Karpas-422 (cell line): ENCODE data around the gene PCNT. TPM values are rescaled to one million over a fixed set of nuclear protein-coding genes. Genes with fewer than 3 reads are reported as not detected.
"Not testable (repeated sequence)": the region's sequence is repeated elsewhere in the genome, so short reads cannot be mapped to it uniquely, and the experiment has no call there.

ENCODE experiments used
- DNase-seq: peaks from one replicate; pipeline ENCODE4 v3.0.0-alpha.2; 2015
- H2AFZ ChIP-seq: fragments of 200-600 bp; sonication (generic); 2 replicates; pipeline ENCODE4 v1.6.1; 2014; ENCODE audit warnings: antibody characterized with exemption, low read length, mixed read lengths
- H3K27ac ChIP-seq: fragments of 200-600 bp; sonication (generic); 2 replicates; pipeline ENCODE4 v1.5.1; 2014; ENCODE audit warnings: mild to moderate bottlenecking, low read length, moderate library complexity
- H3K27me3 ChIP-seq: fragments of 200-600 bp; sonication (generic); 2 replicates; pipeline ENCODE4 v1.6.1; 2014; ENCODE audit warnings: low read length, mixed read lengths
- H3K36me3 ChIP-seq: fragments of 200-600 bp; sonication (generic); 2 replicates; pipeline ENCODE4 v1.6.1; 2014; ENCODE audit warnings: low read length, mixed read lengths; ENCODE audit not compliant: insufficient read depth
- H3K4me1 ChIP-seq: fragments of 200-600 bp; sonication (generic); 2 replicates; pipeline ENCODE4 v1.6.1; 2014; ENCODE audit warnings: mild to moderate bottlenecking, low read length, mixed read lengths
- H3K4me2 ChIP-seq: fragments of 200-600 bp; sonication (generic); 2 replicates; pipeline ENCODE4 v1.6.1; 2014; ENCODE audit warnings: low read length, low read depth, mild to moderate bottlenecking; ENCODE audit not compliant: poor library complexity, severe bottlenecking
- H3K4me3 ChIP-seq: fragments of 200-600 bp; sonication (generic); 2 replicates; pipeline ENCODE4 v1.5.1; 2014; ENCODE audit warnings: mild to moderate bottlenecking, antibody characterized with exemption, low read length, mixed read lengths
- H3K79me2 ChIP-seq: fragments of 200-600 bp; sonication (generic); 2 replicates; pipeline ENCODE4 v1.6.1; 2014; ENCODE audit warnings: mild to moderate bottlenecking, low read length, mixed read lengths
- H3K9ac ChIP-seq: fragments of 200-600 bp; sonication (generic); 2 replicates; pipeline ENCODE4 v1.6.0; 2014; ENCODE audit warnings: low read length
- H3K9me2 ChIP-seq: fragments of 200-600 bp; sonication (generic), shearing (Covaris generic); replicated peaks from 2 replicates; pipeline ENCODE4 v1.6.0; 2014; ENCODE audit warnings: mild to moderate bottlenecking, low read length, moderate library complexity; ENCODE audit not compliant: insufficient read depth
- H3K9me3 ChIP-seq: fragments of 300-700, 200-600 bp; sonication (generic); 2 replicates; pipeline ENCODE4 v1.6.1; 2014; ENCODE audit warnings: low read length, mixed read lengths
- H4K20me1 ChIP-seq: fragments of 200-600 bp; sonication (generic); 2 replicates; pipeline ENCODE4 v1.6.1; 2014; ENCODE audit warnings: mild to moderate bottlenecking, antibody characterized with exemption, low read length, low read depth; ENCODE audit not compliant: insufficient read depth
- total RNA-seq: library from RNA; depleted of rRNA; stranded (reverse); fragments of >200 nt; shearing (Covaris generic); gene quantifications from 2 replicates; pipeline ENCODE4 v1.2.3, GENCODE V29; 2014; ENCODE audit warnings: low replicate concordance

Gene PCNT
- total RNA-seq, 1 experiment from 2014 or later = 31.5 TPM

GRCh38 chr21:46299167-46299566 is 24.8 kb upstream of the PCNT start:
- Histone ChIP-seq H3K27ac (no peak overlapping the region), H3K4me2 (no peak overlapping the region), H3K9me2 (no peaks in the 10 kb centered on the region), H3K4me3 (no peak overlapping the region), H3K4me1 (peaks cover 8% of the 10 kb centered on the region), H3K79me2 (no peaks in the 10 kb centered on the region), H4K20me1 (no peaks in the 10 kb centered on the region), H3K9ac (no peak overlapping the region), H3K27me3 (no peaks in the 10 kb centered on the region), H3K36me3 (peaks cover 6% of the 10 kb centered on the region), H3K9me3 (no peaks in the 10 kb centered on the region), H2AFZ (no peak overlapping the region)
- no peak for DNase-seq

GRCh38 chr21:46301759-46302158 is 22.2 kb upstream of the PCNT start:
- no peak for DNase-seq
- no peak overlapping the region for H3K4me2 ChIP-seq
- H3K27ac ChIP-seq = no peak overlapping the region
- H3K9me3 ChIP-seq = no peaks in the 10 kb centered on the region
- H4K20me1 ChIP-seq = no peaks in the 10 kb centered on the region
- no peaks in the 10 kb centered on the region for H3K9me2 ChIP-seq
- no peaks in the 10 kb centered on the region for H3K79me2 ChIP-seq
- H3K27me3 ChIP-seq = no peaks in the 10 kb centered on the region
- no peaks in the 10 kb centered on the region for H3K4me1 ChIP-seq
- H2AFZ ChIP-seq = no peak overlapping the region
- no peak overlapping the region for H3K9ac ChIP-seq
- H3K36me3 ChIP-seq = peaks cover 11% of the 10 kb centered on the region
- no peak overlapping the region for H3K4me3 ChIP-seq

- H3K4me1 ChIP-seq = no peaks in the 10 kb centered on the region
- H2AFZ ChIP-seq = no peak overlapping the region
- no peak overlapping the region for H3K9ac ChIP-seq
- no peaks in the 10 kb centered on the region for H4K20me1 ChIP-seq
- no peaks in the 10 kb centered on the region for H3K79me2 ChIP-seq
- no peak overlapping the region for H3K4me2 ChIP-seq
- H3K4me3 ChIP-seq = no peak overlapping the region
- H3K27ac ChIP-seq = no peak overlapping the region
- peaks cover 12% of the 10 kb centered on the region for H3K36me3 ChIP-seq
- H3K27me3 ChIP-seq = no peaks in the 10 kb centered on the region
- no peak for DNase-seq
- no peaks in the 10 kb centered on the region for H3K9me3 ChIP-seq
- H3K9me2 ChIP-seq = no peaks in the 10 kb centered on the region
Observed at GRCh38 chr21:46304437-46304836, 19.5 kb upstream of the PCNT start.

- Histone ChIP-seq H4K20me1 (no peaks in the 10 kb centered on the region), H3K4me1 (no peaks in the 10 kb centered on the region)
Observed at GRCh38 chr21:46304955-46305354, 19.0 kb upstream of the PCNT start.

GRCh38 chr21:46307625-46308024 is 16.3 kb upstream of the PCNT start:
- Histone ChIP-seq H3K4me1 (no peaks in the 10 kb centered on the region), H3K4me3 (no peak overlapping the region), H3K27ac (no peak overlapping the region), H3K27me3 (no peaks in the 10 kb centered on the region), H2AFZ (no peak overlapping the region), H3K79me2 (no peaks in the 10 kb centered on the region), H3K9ac (no peak overlapping the region), H3K36me3 (peaks cover 14% of the 10 kb centered on the region; the same call in 1 of the 2 replicates), H3K4me2 (no peak overlapping the region), H4K20me1 (no peaks in the 10 kb centered on the region), H3K9me2 (no peaks in the 10 kb centered on the region), H3K9me3 (no peaks in the 10 kb centered on the region)
- DNase-seq = no peak

More at GRCh38 chr21:46304955-46305354, 19.0 kb upstream of the PCNT start:
- no peaks in the 10 kb centered on the region for H3K27me3 ChIP-seq
- DNase-seq = no peak
- no peak overlapping the region for H3K4me2 ChIP-seq
- H2AFZ ChIP-seq = no peak overlapping the region
- H3K79me2 ChIP-seq = no peaks in the 10 kb centered on the region
- no peak overlapping the region for H3K4me3 ChIP-seq
- H3K9ac ChIP-seq = no peak overlapping the region
- H3K36me3 ChIP-seq = peaks cover 13% of the 10 kb centered on the region; the same call in 1 of the 2 replicates
- H3K9me3 ChIP-seq = no peaks in the 10 kb centered on the region
- H3K9me2 ChIP-seq = no peaks in the 10 kb centered on the region
- H3K27ac ChIP-seq = no peak overlapping the region

GRCh38 chr21:46308431-46308830 is 15.5 kb upstream of the PCNT start:
- DNase-seq = no peak
- Histone ChIP-seq H4K20me1 (no peaks in the 10 kb centered on the region), H2AFZ (no peak overlapping the region), H3K9me2 (no peaks in the 10 kb centered on the region), H3K36me3 (peaks cover 14% of the 10 kb centered on the region), H3K4me2 (no peak overlapping the region), H3K27ac (no peak overlapping the region), H3K9me3 (no peaks in the 10 kb centered on the region), H3K27me3 (no peaks in the 10 kb centered on the region), H3K4me3 (no peak overlapping the region), H3K9ac (no peak overlapping the region), H3K79me2 (no peaks in the 10 kb centered on the region), H3K4me1 (no peaks in the 10 kb centered on the region)

- not testable (repeated sequence) for H3K4me1 ChIP-seq, H4K20me1 ChIP-seq, H3K27me3 ChIP-seq, H3K4me3 ChIP-seq, DNase-seq, H3K9ac ChIP-seq, H2AFZ ChIP-seq, H3K36me3 ChIP-seq, H3K9me3 ChIP-seq, H3K4me2 ChIP-seq, H3K79me2 ChIP-seq, H3K9me2 ChIP-seq, H3K27ac ChIP-seq
Observed at GRCh38 chr21:46310260-46310659, 13.7 kb upstream of the PCNT start.

- Histone ChIP-seq H3K79me2 (no peaks in the 10 kb centered on the region), H3K9me2 (no peaks in the 10 kb centered on the region), H3K27ac (no peak overlapping the region), H4K20me1 (no peaks in the 10 kb centered on the region), H2AFZ (no peak overlapping the region), H3K36me3 (peaks cover 9% of the 10 kb centered on the region), H3K9me3 (no peaks in the 10 kb centered on the region), H3K4me3 (no peak overlapping the region), H3K4me1 (no peaks in the 10 kb centered on the region), H3K9ac (no peak overlapping the region), H3K27me3 (no peaks in the 10 kb centered on the region), H3K4me2 (no peak overlapping the region)
- DNase-seq = no peak
Observed at GRCh38 chr21:46311568-46311967, 12.4 kb upstream of the PCNT start.

- Histone ChIP-seq H3K27ac (no peak overlapping the region), H3K4me3 (no peak overlapping the region), H3K9me2 (no peaks in the 10 kb centered on the region), H4K20me1 (no peaks in the 10 kb centered on the region), H2AFZ (no peak overlapping the region), H3K9ac (no peak overlapping the region), H3K9me3 (no peaks in the 10 kb centered on the region), H3K4me2 (no peak overlapping the region), H3K36me3 (peaks cover 9% of the 10 kb centered on the region), H3K27me3 (no peaks in the 10 kb centered on the region), H3K79me2 (no peaks in the 10 kb centered on the region), H3K4me1 (no peaks in the 10 kb centered on the region)
- DNase-seq = no peak
Observed at GRCh38 chr21:46312949-46313348, 11.0 kb upstream of the PCNT start.
